Measurements from ENCODE around the gene FGD3.

DNA sequence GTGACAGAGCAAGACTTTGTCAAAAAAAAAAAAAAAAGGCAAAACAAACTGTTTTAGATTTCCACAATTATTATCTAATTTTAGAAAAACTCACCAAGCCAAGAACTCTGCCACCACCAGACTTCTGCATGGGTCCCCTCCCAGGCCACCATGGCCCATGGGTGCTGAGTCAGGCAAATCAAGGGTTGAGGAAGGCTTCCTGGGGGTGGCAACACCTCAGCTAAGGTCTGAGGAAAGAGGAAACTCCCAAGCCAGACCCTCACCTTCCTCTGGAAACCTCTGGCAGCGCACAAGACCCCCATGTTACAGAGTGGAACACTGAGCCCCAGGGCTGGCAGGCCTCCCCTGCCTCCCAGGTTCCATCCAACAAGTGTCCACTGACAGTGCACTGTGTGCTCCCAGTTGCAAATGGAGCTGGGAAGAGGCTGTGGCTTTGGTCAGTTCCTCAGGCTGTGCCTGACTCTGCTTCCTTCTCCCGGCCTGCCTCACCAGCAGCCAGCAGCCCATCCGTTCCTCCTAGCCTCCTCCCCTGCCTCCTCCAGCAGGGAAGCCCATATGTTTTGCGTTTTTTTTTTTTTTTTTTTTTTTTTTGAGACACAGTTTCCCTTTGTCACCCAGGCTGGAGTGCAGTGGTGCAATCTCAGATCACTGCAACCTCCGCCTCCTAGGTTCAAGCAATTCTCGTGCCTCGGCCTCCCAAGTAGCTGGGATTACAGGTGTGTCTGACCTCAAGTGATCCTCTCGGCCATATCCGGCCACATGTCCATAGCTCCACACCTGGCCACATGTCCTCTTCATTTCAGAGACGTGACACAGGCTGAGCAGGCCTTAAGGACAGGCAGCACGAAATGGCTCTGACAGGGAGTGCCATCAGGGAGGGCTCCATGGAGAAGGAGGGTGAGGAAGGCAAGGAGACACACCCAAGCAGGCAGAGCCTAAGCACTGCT, 107.7 kb downstream of the FGD3 start:
- TF ChIP-seq, protein P1, sequence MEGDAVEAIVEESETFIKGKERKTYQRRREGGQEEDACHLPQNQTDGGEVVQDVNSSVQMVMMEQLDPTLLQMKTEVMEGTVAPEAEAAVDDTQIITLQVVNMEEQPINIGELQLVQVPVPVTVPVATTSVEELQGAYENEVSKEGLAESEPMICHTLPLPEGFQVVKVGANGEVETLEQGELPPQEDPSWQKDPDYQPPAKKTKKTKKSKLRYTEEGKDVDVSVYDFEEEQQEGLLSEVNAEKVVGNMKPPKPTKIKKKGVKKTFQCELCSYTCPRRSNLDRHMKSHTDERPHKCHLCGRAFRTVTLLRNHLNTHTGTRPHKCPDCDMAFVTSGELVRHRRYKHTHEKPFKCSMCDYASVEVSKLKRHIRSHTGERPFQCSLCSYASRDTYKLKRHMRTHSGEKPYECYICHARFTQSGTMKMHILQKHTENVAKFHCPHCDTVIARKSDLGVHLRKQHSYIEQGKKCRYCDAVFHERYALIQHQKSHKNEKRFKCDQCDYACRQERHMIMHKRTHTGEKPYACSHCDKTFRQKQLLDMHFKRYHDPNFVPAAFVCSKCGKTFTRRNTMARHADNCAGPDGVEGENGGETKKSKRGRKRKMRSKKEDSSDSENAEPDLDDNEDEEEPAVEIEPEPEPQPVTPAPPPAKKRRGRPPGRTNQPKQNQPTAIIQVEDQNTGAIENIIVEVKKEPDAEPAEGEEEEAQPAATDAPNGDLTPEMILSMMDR (IDR thresholded peaks at IDR 0.05), result no peak
- no peak for TF ChIP-seq POLR2A (IDR thresholded peaks at IDR 0.05)
